ENCODE measurements around the gene PCP4L1. TPM values are rescaled to one million over a fixed set of nuclear protein-coding genes. Genes with fewer than 3 reads are reported as not detected.

PCP4L1 gene
- total RNA-seq, 1 experiment from 2014 or later = not detected

DNA sequence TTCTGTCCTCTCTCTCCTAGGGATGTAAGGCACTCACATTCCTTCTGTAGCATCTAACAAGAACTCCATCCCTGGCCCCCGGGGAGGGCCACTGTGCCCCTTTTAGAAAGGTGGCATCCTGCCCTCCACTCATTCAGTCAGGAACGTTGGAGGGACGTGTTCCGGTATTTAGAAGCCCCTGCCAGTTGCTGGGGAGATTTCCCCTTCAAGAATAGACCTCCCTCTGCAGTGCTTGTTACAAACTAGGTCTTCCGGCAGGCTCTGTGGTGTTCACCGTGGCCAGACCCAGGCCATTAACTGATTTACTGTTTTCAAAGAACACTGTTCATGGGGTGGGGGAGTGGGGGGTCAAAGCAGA is 779 bp downstream of the PCP4L1 start:
- TF ChIP-seq ZFX (IDR thresholded peaks at IDR 0.05) (no peak), EGR1 (IDR thresholded peaks at IDR 0.05; ENCODE audit: low read depth) (no peak), ZNF274 (IDR thresholded peaks at IDR 0.05; ENCODE audit: low read depth, low read length) (no peak), CBX3 (IDR thresholded peaks at IDR 0.05; ENCODE audit: low read depth) (no peak), YY1 (IDR thresholded peaks at IDR 0.05; ENCODE audit: extremely low read depth, insufficient replicate concordance, low read depth, low read length) (no peak), EZH2phosphoT487 (IDR thresholded peaks at IDR 0.05; ENCODE audit: borderline replicate concordance) (no peak), SIN3A (IDR thresholded peaks at IDR 0.05; ENCODE audit: low read depth) (no peak)
- TF ChIP-seq, protein P1, sequence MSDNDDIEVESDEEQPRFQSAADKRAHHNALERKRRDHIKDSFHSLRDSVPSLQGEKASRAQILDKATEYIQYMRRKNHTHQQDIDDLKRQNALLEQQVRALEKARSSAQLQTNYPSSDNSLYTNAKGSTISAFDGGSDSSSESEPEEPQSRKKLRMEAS (IDR thresholded peaks at IDR 0.05) = no peak
- Histone ChIP-seq H3K4me3 (replicated peaks in 1 of 2; ENCODE audit: low read depth in 1 of 2, low read length in 2 of 2) (no peak overlapping the region), H2AFZ (ENCODE audit: low read depth, low read length, poor library complexity, severe bottlenecking) (no peak overlapping the region), H3K4me1 (ENCODE audit: control insufficient read depth in 1 of 2, insufficient read depth in 2 of 2, low read length in 2 of 2) (no peaks in the 10 kb centered on the region), H4K20me1 (ENCODE audit: insufficient read depth) (no peaks in the 10 kb centered on the region), H3K27ac (ENCODE audit: low read depth, low read length) (no peak overlapping the region), H3K4me2 (ENCODE audit: low read length) (no peak overlapping the region), H3K9me3 (ENCODE audit: control insufficient read depth in 1 of 2, insufficient read depth in 1 of 2, low read depth in 1 of 2, low read length in 2 of 2) (peaks cover 0 to 10% of the 10 kb centered on the region in 2 experiments; a peak in 1 of 4 replicates), H3K9ac (ENCODE audit: low read length) (no peak overlapping the region), H3K27me3 (ENCODE audit: insufficient read depth, low read length) (peaks cover 14% of the 10 kb centered on the region), H3K79me2 (ENCODE audit: insufficient read depth, low read length) (no peaks in the 10 kb centered on the region), H3K36me3 (ENCODE audit: control insufficient read depth in 1 of 2, insufficient read depth in 2 of 2, low read length in 2 of 2) (no peaks in the 10 kb centered on the region), H3K9me2 (ENCODE audit: insufficient read depth) (no peaks in the 10 kb centered on the region)
- ATAC-seq = no peak
- intact Hi-C loops (cut with micrococcal nuclease) = no loop called here
- ChIA-PET POLR2A (no interaction called here), RAD21 (ENCODE audit: low non-redundant PET in 1 of 2, low total read pairs in 2 of 2, uncharacterized antibody in 2 of 2, unreplicated experiment in 2 of 2) (no interaction called here), CTCF (interaction anchor here (1.5 kb wide), 1 partner anchor 34 kb away, joined by 3 read pairs; no protein-coding TSS in a partner anchor)
- BruUV-seq (replicated peaks) = no TSS peak
- DNase-seq (ENCODE audit: low read depth, low spot score) = no peak

- no peak overlapping the region for H3K27ac ChIP-seq (ENCODE audit: low read depth, low read length)
- no peaks in the 10 kb centered on the region for H3K79me2 ChIP-seq (ENCODE audit: insufficient read depth, low read length)
- ATAC-seq (no peak), DNase-seq (ENCODE audit: low read depth, low spot score) (no peak)
- peaks cover 0 to 10% of the 10 kb centered on the region in 2 experiments; a peak in 1 of 4 replicates for H3K9me3 ChIP-seq (ENCODE audit: control insufficient read depth in 1 of 2, insufficient read depth in 1 of 2, low read depth in 1 of 2, low read length in 2 of 2)
- H3K27me3 ChIP-seq (ENCODE audit: insufficient read depth, low read length) = peaks cover 14% of the 10 kb centered on the region
- no peak overlapping the region for H3K4me2 ChIP-seq (ENCODE audit: low read length)
- no peaks in the 10 kb centered on the region for H4K20me1 ChIP-seq (ENCODE audit: insufficient read depth)
- H3K9ac ChIP-seq (ENCODE audit: low read length) = no peak overlapping the region
- ChIA-PET CTCF (interaction anchor here (1.5 kb wide), 1 partner anchor 34 kb away, joined by 3 read pairs; no protein-coding TSS in a partner anchor), RAD21 (ENCODE audit: low non-redundant PET in 1 of 2, low total read pairs in 2 of 2, uncharacterized antibody in 2 of 2, unreplicated experiment in 2 of 2) (no interaction called here), POLR2A (no interaction called here)
- intact Hi-C loops (cut with micrococcal nuclease) = no loop called here
- TF ChIP-seq POLR2A (IDR thresholded peaks at IDR 0.05; ENCODE audit: borderline replicate concordance, extremely low read depth, insufficient read depth, insufficient read length) (no peak), EZH2 (IDR thresholded peaks at IDR 0.05) (no peak)
- H3K36me3 ChIP-seq (ENCODE audit: control insufficient read depth in 1 of 2, insufficient read depth in 2 of 2, low read length in 2 of 2) = no peaks in the 10 kb centered on the region
- H2AFZ ChIP-seq (ENCODE audit: low read depth, low read length, poor library complexity, severe bottlenecking) = no peak overlapping the region
- no TSS peak for BruUV-seq (replicated peaks)
- no peaks in the 10 kb centered on the region for H3K4me1 ChIP-seq (ENCODE audit: control insufficient read depth in 1 of 2, insufficient read depth in 2 of 2, low read length in 2 of 2)
- H3K9me2 ChIP-seq (ENCODE audit: insufficient read depth) = no peaks in the 10 kb centered on the region
- no peak overlapping the region for H3K4me3 ChIP-seq (replicated peaks in 1 of 2; ENCODE audit: low read depth in 1 of 2, low read length in 2 of 2)
These were observed 1.2 kb downstream of the PCP4L1 start for GRCh38 chr1:161259765-161260164.

All from HCT116 (cell line).